ENCODE results near the gene MYO15B.
"Not testable (repeated sequence)": the region's sequence is repeated elsewhere in the genome, so short reads cannot be mapped to it uniquely, and the experiment has no call there.

The MYO15B gene

DNA sequence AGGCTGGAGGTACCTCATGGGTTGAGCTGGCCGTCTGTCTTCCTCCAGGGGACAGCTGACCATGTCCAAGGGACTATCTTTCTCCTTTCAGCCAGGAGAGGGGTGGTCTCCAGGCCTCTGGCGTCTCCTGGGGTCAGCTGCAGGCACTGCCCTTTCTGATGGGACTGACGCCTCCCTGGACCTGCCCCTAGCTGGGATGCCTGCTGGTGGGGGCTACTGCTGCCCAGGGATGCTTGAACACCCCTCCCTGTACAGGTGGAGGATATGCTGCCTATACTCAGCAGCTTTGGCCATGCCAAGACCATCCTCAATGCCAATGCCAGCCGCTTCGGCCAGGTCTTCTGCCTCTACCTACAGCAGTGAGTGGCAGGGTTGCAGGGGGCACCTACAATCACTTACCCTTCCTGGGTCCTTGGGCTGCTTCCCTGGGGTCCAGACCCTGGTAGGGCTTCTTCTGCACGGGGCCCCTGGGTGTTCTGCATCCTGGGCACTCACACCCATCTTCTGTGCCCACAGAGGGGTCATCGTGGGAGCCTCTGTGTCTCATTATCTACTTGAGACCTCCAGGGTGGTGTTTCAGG lies 4.2 kb downstream of the MYO15B start:
- no peak overlapping the region for H3K4me3 Mint-ChIP-seq
- DNase-seq (ENCODE audit: low spot score in 2 of 2) = no peak
- H3K36me3 Mint-ChIP-seq (ENCODE audit: insufficient read depth) = peaks cover 2% of the 10 kb centered on the region
- H3K27ac Mint-ChIP-seq (ENCODE audit: low read depth) = no peak overlapping the region
- ATAC-seq (replicated peaks; ENCODE audit: extremely low read depth, poor library complexity, severe bottlenecking) = no peak
- no peaks in the 10 kb centered on the region for H3K9me3 Mint-ChIP-seq
- H3K4me1 Mint-ChIP-seq = peaks cover 14% of the 10 kb centered on the region
- no peaks in the 10 kb centered on the region for H3K27me3 Mint-ChIP-seq

GRCh38 chr17:75592348-75593020 lies 4.9 kb downstream of the MYO15B start:
- H3K27me3 Mint-ChIP-seq = no peaks in the 10 kb centered on the region
- DNase-seq (ENCODE audit: low spot score in 2 of 2) (no peak), ATAC-seq (replicated peaks; ENCODE audit: extremely low read depth, poor library complexity, severe bottlenecking) (no peak)
- H3K4me1 Mint-ChIP-seq = peaks cover 14% of the 10 kb centered on the region
- H3K9me3 Mint-ChIP-seq = no peaks in the 10 kb centered on the region
- H3K36me3 Mint-ChIP-seq (ENCODE audit: insufficient read depth) = peaks cover 4% of the 10 kb centered on the region
- H3K27ac Mint-ChIP-seq (ENCODE audit: low read depth) = no peak overlapping the region
- H3K4me3 Mint-ChIP-seq = no peak overlapping the region

DNA sequence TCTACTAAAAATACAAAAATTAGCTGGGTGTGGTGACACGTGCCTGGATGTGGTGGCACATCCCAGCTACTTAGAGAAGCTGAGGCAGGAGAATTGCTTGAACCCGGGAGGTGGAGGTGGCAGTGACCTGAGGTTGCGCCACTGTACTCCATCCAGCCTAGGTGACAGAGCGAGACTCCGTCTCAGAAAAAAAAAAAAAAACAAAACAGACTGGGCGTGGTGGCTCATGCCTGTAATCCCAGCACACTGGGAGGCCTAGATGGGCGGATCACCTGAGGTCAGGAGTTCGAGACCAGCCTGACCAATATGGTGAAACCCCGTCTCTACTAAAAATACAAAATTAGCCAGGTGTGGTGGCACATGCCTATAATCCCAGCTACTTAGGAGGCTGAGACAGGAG lies 5.8 kb downstream of the MYO15B start:
- not testable (repeated sequence) for H3K27me3 Mint-ChIP-seq; ATAC-seq (replicated peaks; ENCODE audit: extremely low read depth, poor library complexity, severe bottlenecking); H3K4me3 Mint-ChIP-seq; DNase-seq (ENCODE audit: low spot score in 2 of 2); H3K36me3 Mint-ChIP-seq (ENCODE audit: insufficient read depth); H3K27ac Mint-ChIP-seq (ENCODE audit: low read depth); H3K9me3 Mint-ChIP-seq
- H3K4me1 Mint-ChIP-seq = peaks cover 14% of the 10 kb centered on the region

- Mint-ChIP-seq H3K4me3 (no peak overlapping the region), H3K27me3 (no peaks in the 10 kb centered on the region), H3K36me3 (ENCODE audit: insufficient read depth) (peaks cover 4% of the 10 kb centered on the region), H3K4me1 (peaks cover 14% of the 10 kb centered on the region), H3K9me3 (no peaks in the 10 kb centered on the region), H3K27ac (ENCODE audit: low read depth) (peak overlapping the region; percentile 44)
- no peak for ATAC-seq (replicated peaks; ENCODE audit: extremely low read depth, poor library complexity, severe bottlenecking)
- DNase-seq (ENCODE audit: low spot score in 2 of 2) = no peak
Measured at GRCh38 chr17:75594499-75595283, 7.1 kb downstream of the MYO15B start.

DNA sequence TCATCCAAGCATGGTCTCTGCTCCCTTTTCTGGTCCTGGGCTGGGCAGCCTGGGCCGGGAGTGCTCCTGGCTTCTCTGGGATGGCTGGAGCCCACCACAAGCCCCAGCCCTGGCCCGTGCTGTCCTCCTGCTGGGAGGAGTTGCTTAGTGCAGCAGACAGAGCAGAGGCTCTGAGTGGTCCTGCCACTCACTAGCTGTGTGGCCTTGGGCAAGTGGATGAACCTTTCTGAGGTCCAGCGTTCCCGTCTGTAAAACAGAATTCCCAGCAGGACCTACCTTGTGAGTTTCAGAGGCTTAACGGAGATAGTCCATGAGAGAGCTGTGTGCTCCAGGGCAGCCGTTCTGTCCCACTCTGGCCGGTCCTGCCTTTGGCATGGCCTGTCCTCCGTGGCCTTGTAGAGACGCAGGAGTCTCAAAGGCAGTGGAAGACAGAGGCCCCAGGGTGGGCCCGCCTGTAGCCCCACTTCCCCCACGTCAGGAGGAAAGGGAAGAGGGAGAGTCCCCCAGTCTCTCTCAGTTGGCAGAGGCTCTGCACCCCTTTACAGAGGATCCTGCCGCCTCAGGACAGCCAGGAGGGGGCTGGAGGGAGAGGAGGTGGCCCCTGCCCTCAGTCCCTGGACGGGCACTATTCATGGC lies 7.8 kb downstream of the MYO15B start:
- no peaks in the 10 kb centered on the region for H3K9me3 Mint-ChIP-seq
- peaks cover 4% of the 10 kb centered on the region for H3K36me3 Mint-ChIP-seq (ENCODE audit: insufficient read depth)
- no peaks in the 10 kb centered on the region for H3K27me3 Mint-ChIP-seq
- no peak overlapping the region for H3K4me3 Mint-ChIP-seq
- DNase-seq (ENCODE audit: low spot score in 2 of 2) (no peak), ATAC-seq (replicated peaks; ENCODE audit: extremely low read depth, poor library complexity, severe bottlenecking) (no peak)
- H3K4me1 Mint-ChIP-seq = peaks cover 10% of the 10 kb centered on the region
- peak overlapping the region; percentile 44 for H3K27ac Mint-ChIP-seq (ENCODE audit: low read depth)

DNA sequence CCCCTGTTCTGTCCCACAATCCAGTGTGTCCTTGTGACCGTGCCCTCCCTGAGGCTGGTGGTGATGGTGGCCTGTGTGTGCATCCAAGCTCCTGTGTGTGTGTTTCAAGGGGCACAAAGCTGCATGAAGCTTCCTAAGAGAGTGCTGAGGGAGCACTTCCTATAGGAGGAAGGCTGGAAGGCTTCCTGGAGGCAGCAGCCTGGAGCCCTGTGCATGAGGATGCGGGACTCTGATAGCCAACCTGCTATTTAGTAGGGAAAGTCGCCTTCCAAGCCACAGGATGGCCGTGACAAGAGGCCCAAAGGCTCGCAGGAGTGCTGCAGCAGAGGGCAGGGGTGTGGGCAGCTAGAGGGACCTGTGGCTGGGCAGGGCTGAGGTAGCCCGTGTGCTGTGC lies 8.3 kb downstream of the MYO15B start:
- no peaks in the 10 kb centered on the region for H3K27me3 Mint-ChIP-seq
- H3K36me3 Mint-ChIP-seq (ENCODE audit: insufficient read depth) = peaks cover 3% of the 10 kb centered on the region
- H3K4me3 Mint-ChIP-seq = no peak overlapping the region
- H3K4me1 Mint-ChIP-seq = peaks cover 5% of the 10 kb centered on the region
- no peak overlapping the region for H3K27ac Mint-ChIP-seq (ENCODE audit: low read depth)
- no peak for DNase-seq (ENCODE audit: low spot score in 2 of 2)
- ATAC-seq (replicated peaks; ENCODE audit: extremely low read depth, poor library complexity, severe bottlenecking) = no peak
- H3K9me3 Mint-ChIP-seq = no peaks in the 10 kb centered on the region

GRCh38 chr17:75596320-75597087 lies 8.9 kb downstream of the MYO15B start:
- Mint-ChIP-seq H3K4me1 (peaks cover 5% of the 10 kb centered on the region), H3K4me3 (no peak overlapping the region), H3K27me3 (no peaks in the 10 kb centered on the region), H3K36me3 (ENCODE audit: insufficient read depth) (peaks cover 2% of the 10 kb centered on the region), H3K27ac (ENCODE audit: low read depth) (no peak overlapping the region), H3K9me3 (no peaks in the 10 kb centered on the region)
- no peak for DNase-seq (ENCODE audit: low spot score in 2 of 2)
- no peak for ATAC-seq (replicated peaks; ENCODE audit: extremely low read depth, poor library complexity, severe bottlenecking)

DNA sequence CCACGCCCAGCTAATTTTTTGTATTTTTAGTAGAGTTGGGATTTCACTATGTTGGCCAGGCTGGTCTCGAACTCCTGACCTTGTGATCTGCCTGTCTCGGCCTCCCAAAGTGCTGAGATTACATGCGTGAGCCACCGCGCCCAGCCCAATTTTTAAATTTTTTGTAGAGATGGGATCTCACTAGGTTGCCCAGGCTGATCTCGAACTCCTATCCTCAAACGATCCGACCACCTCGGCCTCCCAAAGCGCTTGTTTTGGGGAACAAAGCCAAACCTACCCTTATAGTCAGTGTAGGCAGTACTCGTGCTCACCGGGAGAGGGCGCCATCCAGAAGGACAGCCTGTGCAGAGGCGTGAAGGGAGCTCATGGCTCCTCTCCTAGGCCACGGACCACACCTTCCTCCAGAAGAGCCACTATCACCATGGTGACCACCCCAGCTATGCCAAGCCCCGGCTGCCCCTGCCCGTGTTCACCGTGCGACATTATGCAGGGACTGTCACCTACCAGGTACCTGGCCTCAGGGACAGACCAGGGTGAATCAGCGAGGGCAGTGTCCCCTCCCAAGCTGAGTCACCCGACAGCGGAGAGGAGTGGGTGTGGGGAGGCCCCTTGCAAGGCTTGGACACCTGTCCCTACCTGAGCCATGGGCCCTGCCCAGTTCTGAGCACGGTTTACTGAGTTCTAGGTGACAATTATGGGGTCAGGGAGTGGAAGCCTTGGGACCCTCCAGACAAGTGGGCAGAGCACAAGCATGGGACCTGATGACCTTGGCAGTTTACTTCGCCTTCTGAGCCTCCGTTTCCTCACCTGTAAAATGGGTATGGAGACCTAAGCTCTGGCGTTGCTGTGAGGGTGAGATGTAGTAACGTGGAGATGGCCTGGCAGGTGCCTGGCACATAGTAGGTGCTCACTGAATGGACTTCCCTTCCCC lies 13.7 kb downstream of the MYO15B start:
- peak; percentile 36 to 52 for DNase-seq (ENCODE audit: low spot score in 2 of 2)
- no peak overlapping the region for H3K4me3 Mint-ChIP-seq

GRCh38 chr17:75602644-75603043 lies 15.0 kb downstream of the MYO15B start:
- no peaks in the 10 kb centered on the region for H3K27me3 Mint-ChIP-seq
- H3K9me3 Mint-ChIP-seq = no peaks in the 10 kb centered on the region
- no peaks in the 10 kb centered on the region for H3K36me3 Mint-ChIP-seq (ENCODE audit: insufficient read depth)
- no peak overlapping the region for H3K4me3 Mint-ChIP-seq
- no peak overlapping the region for H3K27ac Mint-ChIP-seq (ENCODE audit: low read depth)
- H3K4me1 Mint-ChIP-seq = peaks cover 5% of the 10 kb centered on the region
- ATAC-seq (replicated peaks; ENCODE audit: extremely low read depth, poor library complexity, severe bottlenecking) = no peak
- DNase-seq (ENCODE audit: low spot score in 2 of 2) = no peak

More for the DNA sequence above, 13.7 kb downstream of the MYO15B start:
- H3K4me1 Mint-ChIP-seq = peaks cover 5% of the 10 kb centered on the region
- no peaks in the 10 kb centered on the region for H3K9me3 Mint-ChIP-seq
- ATAC-seq (replicated peaks; ENCODE audit: extremely low read depth, poor library complexity, severe bottlenecking) = peak; percentile 40
- H3K27ac Mint-ChIP-seq (ENCODE audit: low read depth) = no peak overlapping the region
- H3K36me3 Mint-ChIP-seq (ENCODE audit: insufficient read depth) = peaks cover 2% of the 10 kb centered on the region
- H3K27me3 Mint-ChIP-seq = no peaks in the 10 kb centered on the region

GRCh38 chr17:75603123-75603522 lies 15.5 kb downstream of the MYO15B start:
- Mint-ChIP-seq H3K9me3 (no peaks in the 10 kb centered on the region), H3K27ac (ENCODE audit: low read depth) (peak overlapping the region; percentile 4), H3K4me3 (no peak overlapping the region), H3K36me3 (ENCODE audit: insufficient read depth) (no peaks in the 10 kb centered on the region), H3K4me1 (peaks cover 5% of the 10 kb centered on the region), H3K27me3 (no peaks in the 10 kb centered on the region)
- DNase-seq (ENCODE audit: low spot score in 2 of 2) (no peak), ATAC-seq (replicated peaks; ENCODE audit: extremely low read depth, poor library complexity, severe bottlenecking) (no peak)

GRCh38 chr17:75604034-75604695 lies 16.6 kb downstream of the MYO15B start:
- DNase-seq (ENCODE audit: low spot score in 2 of 2) (no peak), ATAC-seq (replicated peaks; ENCODE audit: extremely low read depth, poor library complexity, severe bottlenecking) (no peak)
- Mint-ChIP-seq H3K27ac (ENCODE audit: low read depth) (peak overlapping the region; percentile 57), H3K27me3 (no peaks in the 10 kb centered on the region), H3K4me3 (no peak overlapping the region), H3K36me3 (ENCODE audit: insufficient read depth) (no peaks in the 10 kb centered on the region), H3K9me3 (no peaks in the 10 kb centered on the region), H3K4me1 (peaks cover 5% of the 10 kb centered on the region)

Data from central memory CD8-positive, alpha-beta T cell (primary cell).